Measurements from ENCODE around the gene GABARAPL1.

GABARAPL1 gene

GRCh38 chr12:10167599-10167998 is 45.1 kb upstream of the GABARAPL1 start (continued):
- TF ChIP-seq ZNF561 (tag by site-specific recombination; IDR thresholded peaks at IDR 0.05; ENCODE audit: borderline replicate concordance): no peak
- TF ChIP-seq ZSCAN30 (tag by site-specific recombination; IDR thresholded peaks at IDR 0.05): no peak
- TF ChIP-seq ZNF645 (tag by site-specific recombination; IDR thresholded peaks at IDR 0.05): no peak

- Histone ChIP-seq H3K9me3 (ENCODE audit: control insufficient read depth, insufficient read depth, low read depth, low read length) (no peaks in the 10 kb centered on the region), H3K36me3 (ENCODE audit: control insufficient read depth in 2 of 2, insufficient read depth in 1 of 2, low read length in 2 of 2) (no peaks in the 10 kb centered on the region), H3K4me3 (ENCODE audit: low read depth, low read length) (no peak overlapping the region), H3K27ac (ENCODE audit: extremely low read depth, low read depth, low read length) (no peak overlapping the region), H3K4me1 (ENCODE audit: control insufficient read depth, insufficient read depth, low read length) (no peaks in the 10 kb centered on the region)
- CTCF ChIA-PET: interaction anchor here (0.5 to 1.2 kb wide), 3 partner anchors 12 to 29 kb away, joined by 4 to 5 read pairs (median 5); no protein-coding TSS in a partner anchor
- POLR2A ChIA-PET: interaction anchor here (0.6 kb wide), 1 partner anchor 439 kb away, joined by 3 read pairs; no protein-coding TSS in a partner anchor
- no peak for TF ChIP-seq SCRT1 (tag by site-specific recombination; IDR thresholded peaks at IDR 0.05; ENCODE audit: borderline replicate concordance)
- no peak for TF ChIP-seq ZNF280C (tag by site-specific recombination; IDR thresholded peaks at IDR 0.05)
- TF ChIP-seq HOXD13 (CRISPR knock-in tag; IDR thresholded peaks at IDR 0.05; ENCODE audit: borderline replicate concordance): no peak
- TF ChIP-seq ZNF221 (tag by site-specific recombination; IDR thresholded peaks at IDR 0.05; ENCODE audit: borderline replicate concordance): no peak
- TF ChIP-seq ZNF639 (tag by site-specific recombination; IDR thresholded peaks at IDR 0.05): no peak
Observed at GRCh38 chr12:10169104-10169503, 43.6 kb upstream of the GABARAPL1 start.

GRCh38 chr12:10170216-10170615 is 42.5 kb upstream of the GABARAPL1 start:
- no peak for TF ChIP-seq ZNF391 (tag by site-specific recombination; IDR thresholded peaks at IDR 0.05; ENCODE audit: borderline replicate concordance, low read depth)
- no peak for TF ChIP-seq ZNF416 (tag by site-specific recombination; IDR thresholded peaks at IDR 0.05)
- TF ChIP-seq ZNF585B (tag by site-specific recombination; IDR thresholded peaks at IDR 0.05): no peak
- TF ChIP-seq ZNF23 (tag by site-specific recombination; IDR thresholded peaks at IDR 0.05; ENCODE audit: borderline replicate concordance): no peak
- no peak for TF ChIP-seq ZNF239 (tag by site-specific recombination; IDR thresholded peaks at IDR 0.05)
- no peak for TF ChIP-seq ZBTB49 (tag by site-specific recombination; IDR thresholded peaks at IDR 0.05; ENCODE audit: low read depth)
- no peak for TF ChIP-seq KLF10 (tag by site-specific recombination; IDR thresholded peaks at IDR 0.05)
- no peaks in the 10 kb centered on the region for H3K4me1 ChIP-seq (ENCODE audit: control insufficient read depth, insufficient read depth, low read length)
- POLR2A ChIA-PET: interaction anchor here (0.6 to 0.8 kb wide), 3 partner anchors 18 to 43 kb away, joined by 3 to 5 read pairs (median 3); partner anchors contain the start of gene GABARAPL1
- H3K27ac ChIP-seq (ENCODE audit: extremely low read depth, low read depth, low read length): no peak overlapping the region
- H3K36me3 ChIP-seq (ENCODE audit: control insufficient read depth in 2 of 2, insufficient read depth in 1 of 2, low read length in 2 of 2): no peaks in the 10 kb centered on the region
- CTCF ChIA-PET: interaction anchor here (0.8 to 3.6 kb wide), 4 partner anchors 13 to 30 kb away, joined by 4 to 17 read pairs (median 4); no protein-coding TSS in a partner anchor
- H3K9me3 ChIP-seq (ENCODE audit: control insufficient read depth, insufficient read depth, low read depth, low read length): no peaks in the 10 kb centered on the region
- H3K4me3 ChIP-seq (ENCODE audit: low read depth, low read length): no peak overlapping the region

Measured in HEK293 (cell line).